Measurements from ENCODE around the gene HNRNPUL1.

HNRNPUL1 gene

DNA sequence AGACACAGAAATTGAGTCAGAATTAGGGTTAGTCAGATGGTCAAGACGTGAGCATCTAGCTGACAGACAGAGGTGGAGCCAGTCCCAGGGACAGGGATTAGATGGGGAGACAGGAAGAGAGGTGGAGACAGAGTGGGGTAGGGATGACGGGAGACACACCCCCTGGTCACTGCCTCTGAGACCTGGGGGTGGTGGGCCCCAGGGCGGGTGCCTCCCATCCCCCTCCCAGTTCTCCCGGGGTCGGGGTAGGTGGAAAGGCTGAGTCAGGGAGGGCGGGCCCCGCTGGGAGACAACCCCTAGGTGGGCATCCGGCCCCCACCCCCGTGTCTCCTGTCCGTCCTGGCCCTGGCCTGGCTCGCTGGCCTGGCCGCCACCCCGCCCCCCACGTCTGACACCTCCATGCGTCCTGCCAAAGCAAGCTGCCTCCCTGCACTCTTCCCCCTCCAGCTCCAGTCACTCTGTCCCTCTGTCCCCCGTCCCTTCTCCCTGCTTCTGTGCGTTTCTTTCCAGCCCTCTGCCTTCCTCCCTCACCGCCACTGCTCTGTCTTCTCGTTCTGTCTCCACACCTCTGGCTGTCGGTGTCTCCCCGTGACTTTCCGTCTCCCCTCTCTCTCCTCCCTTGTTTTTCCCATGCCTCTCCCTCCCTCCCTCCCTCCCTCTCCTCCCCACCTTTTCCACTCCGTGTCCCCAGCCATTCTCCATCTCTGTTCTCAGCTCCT lies 60.9 kb downstream of the HNRNPUL1 start:
- intact Hi-C loops (cut with micrococcal nuclease) = loop anchor here (10.0 kb wide), 1 partner anchor 110 kb away; the partner anchor contains the start of gene DMAC2
- Mint-ChIP-seq H3K36me3 (ENCODE audit: low read depth) (peaks cover 98% of the 10 kb centered on the region), H3K4me3 (peak overlapping the region; percentile 33), H3K4me1 (ENCODE audit: low read depth) (peaks cover 80% of the 10 kb centered on the region), H3K27me3 (no peaks in the 10 kb centered on the region), H3K9me3 (no peaks in the 10 kb centered on the region), H3K27ac (peak overlapping the region; percentile 98)

GRCh38 chr19:41325640-41325946 lies 61.4 kb downstream of the HNRNPUL1 start:
- intact Hi-C loops (cut with micrococcal nuclease) = loop anchor here (10.0 kb wide), 1 partner anchor 109 kb away; the partner anchor contains the start of gene DMAC2
- peaks cover 85% of the 10 kb centered on the region for H3K4me1 Mint-ChIP-seq (ENCODE audit: low read depth)
- no peaks in the 10 kb centered on the region for H3K27me3 Mint-ChIP-seq
- peaks cover 98% of the 10 kb centered on the region for H3K36me3 Mint-ChIP-seq (ENCODE audit: low read depth)
- H3K4me3 Mint-ChIP-seq = peak overlapping the region; percentile 33
- H3K9me3 Mint-ChIP-seq = no peaks in the 10 kb centered on the region
- H3K27ac Mint-ChIP-seq = peak overlapping the region; percentile 98

DNA sequence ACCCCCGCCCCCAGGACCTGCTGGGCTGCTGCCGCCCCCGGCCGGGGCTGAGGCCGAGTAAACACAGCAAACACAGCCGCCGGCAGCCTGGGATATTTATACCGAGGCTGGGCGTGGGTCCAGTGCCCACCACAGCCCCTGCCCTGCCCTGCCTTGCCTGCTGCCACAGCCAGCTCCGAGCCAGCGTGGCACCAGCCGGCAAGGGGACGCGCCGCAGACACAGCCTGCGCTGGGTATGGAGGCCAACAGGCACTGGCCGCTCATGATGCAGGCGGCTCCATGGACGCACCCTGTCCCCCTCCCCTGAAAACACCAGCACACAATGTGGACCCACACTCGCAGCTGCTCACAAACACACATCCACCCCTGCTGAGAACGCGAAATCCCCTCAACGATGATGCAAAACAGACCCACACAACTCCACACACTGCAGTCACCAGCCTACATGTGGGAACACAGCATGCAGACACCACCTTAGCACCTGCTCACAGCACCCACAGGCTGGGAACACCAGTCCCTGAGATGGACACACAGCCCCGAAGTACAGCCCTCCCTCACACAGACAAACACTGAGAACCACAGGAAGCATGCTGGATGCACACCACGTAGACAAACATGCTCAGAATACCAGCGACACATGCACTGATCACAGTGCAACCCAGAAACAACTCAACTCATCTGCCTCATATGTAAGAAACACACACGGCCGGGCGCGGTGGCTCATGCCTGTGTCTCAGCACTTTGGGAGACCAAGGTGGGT lies 62.0 kb downstream of the HNRNPUL1 start:
- Mint-ChIP-seq H3K27ac (peak overlapping the region; percentile 98), H3K36me3 (ENCODE audit: low read depth) (peaks cover 98% of the 10 kb centered on the region), H3K4me3 (peak overlapping the region; percentile 30), H3K9me3 (no peaks in the 10 kb centered on the region), H3K4me1 (ENCODE audit: low read depth) (peaks cover 89% of the 10 kb centered on the region), H3K27me3 (no peaks in the 10 kb centered on the region)
- intact Hi-C loops (cut with micrococcal nuclease) = loop anchor here (10.0 kb wide), 1 partner anchor 109 kb away; the partner anchor contains the start of gene DMAC2

DNA sequence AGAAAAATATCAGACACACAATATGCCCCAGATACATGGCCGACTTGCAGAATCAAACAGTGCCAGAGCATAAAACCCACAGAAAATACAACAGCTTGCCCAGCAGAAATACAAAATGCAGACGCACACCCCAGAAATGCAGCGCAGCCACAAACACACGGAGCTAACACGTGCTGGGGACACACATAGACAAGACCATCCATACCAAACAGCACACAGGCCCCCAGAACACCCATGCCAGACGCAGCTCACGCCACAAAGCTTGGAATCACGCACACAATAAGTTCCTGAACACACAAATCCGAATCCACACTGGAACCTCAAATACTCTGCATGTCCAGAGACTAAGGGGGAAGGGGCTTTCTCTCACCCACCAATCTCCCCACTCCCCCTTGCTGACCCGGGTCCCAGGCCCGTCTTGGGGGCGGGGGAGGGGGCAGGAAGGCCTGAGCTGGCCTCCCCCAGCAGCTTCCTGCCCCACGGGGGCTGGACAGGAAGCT lies 63.0 kb downstream of the HNRNPUL1 start:
- Mint-ChIP-seq H3K27me3 (no peaks in the 10 kb centered on the region), H3K9me3 (no peaks in the 10 kb centered on the region), H3K36me3 (ENCODE audit: low read depth) (peaks cover 98% of the 10 kb centered on the region), H3K27ac (peak overlapping the region; percentile 98), H3K4me3 (peak overlapping the region; percentile 76), H3K4me1 (ENCODE audit: low read depth) (peaks cover 91% of the 10 kb centered on the region)
- intact Hi-C loops (cut with micrococcal nuclease) = loop anchor here (10.0 kb wide), 1 partner anchor 108 kb away; the partner anchor contains the start of gene DMAC2

GRCh38 chr19:41327576-41328156 lies 63.5 kb downstream of the HNRNPUL1 start:
- H3K27ac Mint-ChIP-seq = peak overlapping the region; percentile 98
- H3K36me3 Mint-ChIP-seq (ENCODE audit: low read depth) = peaks cover 98% of the 10 kb centered on the region
- intact Hi-C loops (cut with micrococcal nuclease) = loop anchor here (10.0 kb wide), 1 partner anchor 107 kb away; the partner anchor contains the start of gene DMAC2
- H3K27me3 Mint-ChIP-seq = no peaks in the 10 kb centered on the region
- no peaks in the 10 kb centered on the region for H3K9me3 Mint-ChIP-seq
- H3K4me1 Mint-ChIP-seq (ENCODE audit: low read depth) = peaks cover 87% of the 10 kb centered on the region
- peak overlapping the region; percentile 76 for H3K4me3 Mint-ChIP-seq

GRCh38 chr19:41328157-41328841 lies 64.1 kb downstream of the HNRNPUL1 start:
- H3K27me3 Mint-ChIP-seq = no peaks in the 10 kb centered on the region
- peak overlapping the region; percentile 98 for H3K27ac Mint-ChIP-seq
- peaks cover 86% of the 10 kb centered on the region for H3K4me1 Mint-ChIP-seq (ENCODE audit: low read depth)
- intact Hi-C loops (cut with micrococcal nuclease) = loop anchor here (10.0 kb wide), 1 partner anchor 107 kb away; the partner anchor contains the start of gene DMAC2
- H3K9me3 Mint-ChIP-seq = no peaks in the 10 kb centered on the region
- H3K36me3 Mint-ChIP-seq (ENCODE audit: low read depth) = peaks cover 98% of the 10 kb centered on the region
- H3K4me3 Mint-ChIP-seq = peak overlapping the region; percentile 76

GRCh38 chr19:41328842-41329225 lies 64.7 kb downstream of the HNRNPUL1 start:
- intact Hi-C loops (cut with micrococcal nuclease) = loop anchor here (1.0 to 10.0 kb wide), 2 partner anchors 24 to 106 kb away; partner anchors contain the start of genes DMAC2 and TGFB1
- Mint-ChIP-seq H3K4me3 (peak overlapping the region; percentile 76), H3K27me3 (no peaks in the 10 kb centered on the region), H3K27ac (peak overlapping the region; percentile 98), H3K4me1 (ENCODE audit: low read depth) (peaks cover 86% of the 10 kb centered on the region), H3K9me3 (no peaks in the 10 kb centered on the region), H3K36me3 (ENCODE audit: low read depth) (peaks cover 98% of the 10 kb centered on the region)

DNA sequence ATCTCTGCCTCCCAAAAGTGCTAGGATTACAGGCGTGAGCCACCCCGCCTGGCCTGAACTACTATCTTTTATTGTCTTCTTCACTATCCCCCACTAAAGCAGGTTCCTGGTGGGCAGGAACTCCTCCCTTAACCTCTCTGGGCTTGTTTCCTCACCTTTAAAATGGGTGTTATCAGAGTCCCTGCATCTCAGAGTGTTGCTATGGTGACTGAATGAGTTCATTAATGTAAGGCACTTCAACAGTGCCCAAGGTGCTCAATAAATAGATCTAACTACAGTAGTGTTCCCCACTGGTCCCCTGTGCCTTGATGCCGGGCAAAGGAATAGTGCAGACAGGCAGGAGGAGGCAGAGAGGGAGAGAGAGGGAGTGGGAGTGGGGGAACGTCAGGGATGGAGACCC lies 66.3 kb downstream of the HNRNPUL1 start:
- Mint-ChIP-seq H3K27ac (peak overlapping the region; percentile 59), H3K27me3 (no peaks in the 10 kb centered on the region), H3K4me3 (no peak overlapping the region), H3K9me3 (no peaks in the 10 kb centered on the region), H3K4me1 (ENCODE audit: low read depth) (peaks cover 86% of the 10 kb centered on the region), H3K36me3 (ENCODE audit: low read depth) (peaks cover 88% of the 10 kb centered on the region)
- intact Hi-C loops (cut with micrococcal nuclease) = no loop called here

GRCh38 chr19:41330946-41331678 lies 66.9 kb downstream of the HNRNPUL1 start:
- peaks cover 82% of the 10 kb centered on the region for H3K4me1 Mint-ChIP-seq (ENCODE audit: low read depth)
- no peaks in the 10 kb centered on the region for H3K27me3 Mint-ChIP-seq
- peak overlapping the region; percentile 59 for H3K27ac Mint-ChIP-seq
- peaks cover 88% of the 10 kb centered on the region for H3K36me3 Mint-ChIP-seq (ENCODE audit: low read depth)
- intact Hi-C loops (cut with micrococcal nuclease) = no loop called here
- no peaks in the 10 kb centered on the region for H3K9me3 Mint-ChIP-seq
- no peak overlapping the region for H3K4me3 Mint-ChIP-seq

- H3K36me3 Mint-ChIP-seq (ENCODE audit: low read depth) = peaks cover 88% of the 10 kb centered on the region
- intact Hi-C loops (cut with micrococcal nuclease) = no loop called here
- peak overlapping the region; percentile 9 for H3K27ac Mint-ChIP-seq
- H3K9me3 Mint-ChIP-seq = no peaks in the 10 kb centered on the region
- no peak overlapping the region for H3K4me3 Mint-ChIP-seq
- peaks cover 74% of the 10 kb centered on the region for H3K4me1 Mint-ChIP-seq (ENCODE audit: low read depth)
- no peaks in the 10 kb centered on the region for H3K27me3 Mint-ChIP-seq
Measured at GRCh38 chr19:41332000-41332399, 67.8 kb downstream of the HNRNPUL1 start.

DNA sequence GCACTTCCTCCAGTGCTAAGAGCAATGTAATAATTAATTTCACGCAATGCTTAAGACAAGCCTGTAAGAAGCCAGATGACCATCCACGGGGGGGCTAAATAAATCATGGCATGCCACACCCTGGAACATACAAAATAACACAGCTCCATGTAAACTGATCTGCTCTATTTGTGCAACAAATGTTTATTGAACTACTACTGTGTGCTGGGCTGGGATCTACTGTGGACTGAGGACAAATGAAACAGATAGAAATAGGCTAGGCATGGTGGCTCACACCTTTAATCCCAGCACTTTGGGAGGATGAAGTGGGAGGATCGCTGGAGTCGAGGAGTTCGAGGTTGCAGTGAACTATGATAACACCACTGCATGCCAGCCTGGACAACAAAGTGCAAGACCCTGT lies 68.3 kb downstream of the HNRNPUL1 start:
- H3K27me3 Mint-ChIP-seq = no peaks in the 10 kb centered on the region
- H3K27ac Mint-ChIP-seq = peak overlapping the region; percentile 13
- H3K36me3 Mint-ChIP-seq (ENCODE audit: low read depth) = peaks cover 90% of the 10 kb centered on the region
- H3K4me3 Mint-ChIP-seq = no peak overlapping the region
- intact Hi-C loops (cut with micrococcal nuclease) = no loop called here
- H3K4me1 Mint-ChIP-seq (ENCODE audit: low read depth) = peaks cover 72% of the 10 kb centered on the region
- H3K9me3 Mint-ChIP-seq = no peaks in the 10 kb centered on the region

DNA sequence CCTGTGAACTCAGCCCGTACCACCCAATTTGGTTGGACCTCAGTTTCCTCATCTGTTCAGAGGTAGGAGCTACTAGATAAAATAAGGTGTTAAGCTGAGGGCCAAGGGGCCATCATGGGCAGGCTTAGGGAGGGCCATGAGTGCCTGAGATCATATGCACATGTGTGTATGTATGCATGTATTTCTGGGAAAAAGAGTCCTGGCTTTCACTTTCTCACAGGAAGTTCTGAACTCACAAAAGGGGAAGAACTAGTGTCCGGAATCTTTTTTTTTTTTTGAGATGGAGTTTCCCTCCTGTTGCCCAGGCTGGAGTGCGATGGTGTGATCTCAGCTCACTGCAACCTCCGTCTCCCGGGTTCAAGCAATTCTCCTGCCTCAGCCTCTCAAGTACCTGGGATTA lies 70.6 kb downstream of the HNRNPUL1 start:
- H3K36me3 Mint-ChIP-seq (ENCODE audit: low read depth) = peaks cover 90% of the 10 kb centered on the region
- H3K27me3 Mint-ChIP-seq = no peaks in the 10 kb centered on the region
- H3K4me3 Mint-ChIP-seq = peak overlapping the region; percentile 46
- peaks cover 62% of the 10 kb centered on the region for H3K4me1 Mint-ChIP-seq (ENCODE audit: low read depth)
- intact Hi-C loops (cut with micrococcal nuclease) = no loop called here
- H3K27ac Mint-ChIP-seq = peak overlapping the region; percentile 83
- H3K9me3 Mint-ChIP-seq = no peaks in the 10 kb centered on the region

DNA sequence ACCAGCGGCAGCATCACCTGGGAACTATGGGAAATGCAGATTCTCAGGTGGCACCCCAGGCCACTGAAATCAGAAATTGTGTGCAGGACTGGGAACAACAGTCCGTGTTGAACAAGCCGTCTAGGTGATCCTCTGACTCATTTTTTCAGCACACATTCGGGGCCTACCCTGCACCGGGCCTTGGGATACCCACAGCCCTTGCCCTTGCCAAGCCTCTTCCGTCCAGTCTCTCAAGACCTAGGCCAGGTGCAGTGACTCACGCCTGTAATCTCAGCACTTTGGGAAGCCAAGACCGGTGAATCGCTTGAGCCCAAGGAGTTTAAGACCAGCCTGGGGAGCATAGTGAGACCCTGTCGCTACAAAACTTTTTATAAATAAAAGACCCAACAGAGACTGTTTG lies 71.3 kb downstream of the HNRNPUL1 start:
- Mint-ChIP-seq H3K4me1 (ENCODE audit: low read depth) (peaks cover 61% of the 10 kb centered on the region), H3K4me3 (no peak overlapping the region), H3K27me3 (no peaks in the 10 kb centered on the region), H3K27ac (peak overlapping the region; percentile 83), H3K9me3 (no peaks in the 10 kb centered on the region), H3K36me3 (ENCODE audit: low read depth) (peaks cover 90% of the 10 kb centered on the region)
- intact Hi-C loops (cut with micrococcal nuclease) = no loop called here
